Right atrium auricular region (tissue), 2 donors: ENCODE results near the gene CIB4. TPM values are rescaled to one million over a fixed set of nuclear protein-coding genes. Genes with fewer than 3 reads are reported as not detected.

Experiments used
- total RNA-seq, 2 donors: library from RNA; depleted of rRNA; stranded (reverse); fragments of >200 nt; gene quantifications; one replicate each; pipeline ENCODE4 v1.1.0, GENCODE V29; 2016

Gene CIB4
- total RNA-seq, 2 donors from 2014 or later: not detected

Other genes with a start within 250 kb of the CIB4 start
- not detected for gene DRC1, start 239.4 kb downstream of the CIB4 start, total RNA-seq
- under 1 TPM; 0.08 to 0.33 TPM for gene OTOF, start 163.2 kb downstream of the CIB4 start, total RNA-seq
- 10 to 100 TPM; 47.5 to 50.0 TPM for gene KCNK3, start 51.4 kb upstream of the CIB4 start, total RNA-seq
- gene SLC35F6, start 122.9 kb upstream of the CIB4 start, total RNA-seq: 10 to 100 TPM; 34.2 to 55.7 TPM
- under 1 TPM; 0.35 to 0.41 TPM for gene CENPA, start 144.7 kb upstream of the CIB4 start, total RNA-seq
- gene DPYSL5, start 206.8 kb upstream of the CIB4 start, total RNA-seq: under 1 TPM in 1 of 2 donors, not detected in 1; 0.12 TPM